Activated T-cell treated with anti-CD3 and anti-CD28 coated beads, Interleukin-2, amount 50 U/mL, for 24 hours (primary cell): ENCODE measurements around the gene PAXX.

Source experiments
- DNase-seq: peaks from one replicate; pipeline ENCODE4 v3.0.0-alpha.2; 2020
- H3K27ac Mint-ChIP-seq: 2 replicates; pipeline ENCODE4 v1.8.0; 2020; ENCODE audit warnings: mild to moderate bottlenecking, mixed read lengths
- H3K27me3 Mint-ChIP-seq: 2 replicates; pipeline ENCODE4 v1.8.0; 2020; ENCODE audit warnings: mixed read lengths
- H3K36me3 Mint-ChIP-seq: 2 replicates; pipeline ENCODE4 v1.8.0; 2020; ENCODE audit warnings: low read depth, mixed read lengths
- H3K4me1 Mint-ChIP-seq: 2 replicates; pipeline ENCODE4 v1.8.0; 2020; ENCODE audit warnings: low read depth, mixed read lengths
- H3K4me3 Mint-ChIP-seq: 2 replicates; pipeline ENCODE4 v1.8.0; 2020; ENCODE audit warnings: mild to moderate bottlenecking, moderate library complexity, mixed read lengths
- H3K9me3 Mint-ChIP-seq: 2 replicates; pipeline ENCODE4 v1.8.0; 2020; ENCODE audit warnings: mixed read lengths

Gene PAXX

GRCh38 chr9:137009217-137009616 lies 17.0 kb downstream of the PAXX start:
- H3K36me3 Mint-ChIP-seq = peaks cover 9% of the 10 kb centered on the region
- peaks cover 9% of the 10 kb centered on the region for H3K4me1 Mint-ChIP-seq
- no peaks in the 10 kb centered on the region for H3K9me3 Mint-ChIP-seq
- no peak overlapping the region for H3K27ac Mint-ChIP-seq
- H3K27me3 Mint-ChIP-seq = no peaks in the 10 kb centered on the region
- no peak for DNase-seq
- no peak overlapping the region for H3K4me3 Mint-ChIP-seq

GRCh38 chr9:137009938-137010732 lies 17.9 kb downstream of the PAXX start:
- no peak overlapping the region for H3K4me3 Mint-ChIP-seq
- DNase-seq = no peak
- H3K4me1 Mint-ChIP-seq = peaks cover 9% of the 10 kb centered on the region
- H3K9me3 Mint-ChIP-seq = no peaks in the 10 kb centered on the region
- H3K27me3 Mint-ChIP-seq = no peaks in the 10 kb centered on the region
- peaks cover 11% of the 10 kb centered on the region for H3K36me3 Mint-ChIP-seq
- no peak overlapping the region for H3K27ac Mint-ChIP-seq

- Mint-ChIP-seq H3K4me3 (no peak overlapping the region), H3K36me3 (peaks cover 13% of the 10 kb centered on the region), H3K27me3 (no peaks in the 10 kb centered on the region), H3K27ac (no peak overlapping the region), H3K9me3 (no peaks in the 10 kb centered on the region), H3K4me1 (peaks cover 5% of the 10 kb centered on the region)
- DNase-seq = no peak
These were observed 18.9 kb downstream of the PAXX start for GRCh38 chr9:137011156-137011555.

GRCh38 chr9:137011907-137012675 lies 19.9 kb downstream of the PAXX start:
- H3K9me3 Mint-ChIP-seq = no peaks in the 10 kb centered on the region
- no peaks in the 10 kb centered on the region for H3K27me3 Mint-ChIP-seq
- H3K36me3 Mint-ChIP-seq = peaks cover 17% of the 10 kb centered on the region
- DNase-seq = no peak
- H3K4me1 Mint-ChIP-seq = no peaks in the 10 kb centered on the region
- no peak overlapping the region for H3K4me3 Mint-ChIP-seq
- no peak overlapping the region for H3K27ac Mint-ChIP-seq

GRCh38 chr9:137012694-137013570 lies 20.7 kb downstream of the PAXX start:
- DNase-seq = no peak
- Mint-ChIP-seq H3K9me3 (no peaks in the 10 kb centered on the region), H3K4me1 (no peaks in the 10 kb centered on the region), H3K4me3 (no peak overlapping the region), H3K27me3 (no peaks in the 10 kb centered on the region), H3K36me3 (peaks cover 17% of the 10 kb centered on the region), H3K27ac (no peak overlapping the region)

GRCh38 chr9:137013571-137013940 lies 21.3 kb downstream of the PAXX start:
- no peaks in the 10 kb centered on the region for H3K27me3 Mint-ChIP-seq

GRCh38 chr9:137014166-137014565 lies 21.9 kb downstream of the PAXX start:
- Mint-ChIP-seq H3K36me3 (peaks cover 17% of the 10 kb centered on the region), H3K27ac (no peak overlapping the region), H3K9me3 (no peaks in the 10 kb centered on the region), H3K4me3 (no peak overlapping the region), H3K4me1 (no peaks in the 10 kb centered on the region), H3K27me3 (no peaks in the 10 kb centered on the region)
- no peak for DNase-seq

More at GRCh38 chr9:137013571-137013940, 21.3 kb downstream of the PAXX start:
- no peak for DNase-seq
- no peak overlapping the region for H3K27ac Mint-ChIP-seq
- no peaks in the 10 kb centered on the region for H3K4me1 Mint-ChIP-seq
- no peak overlapping the region for H3K4me3 Mint-ChIP-seq
- no peaks in the 10 kb centered on the region for H3K9me3 Mint-ChIP-seq
- H3K36me3 Mint-ChIP-seq = peaks cover 17% of the 10 kb centered on the region

GRCh38 chr9:137014776-137015539 lies 22.7 kb downstream of the PAXX start:
- no peaks in the 10 kb centered on the region for H3K9me3 Mint-ChIP-seq
- no peak overlapping the region for H3K27ac Mint-ChIP-seq
- H3K36me3 Mint-ChIP-seq = peaks cover 15% of the 10 kb centered on the region
- H3K27me3 Mint-ChIP-seq = no peaks in the 10 kb centered on the region
- no peak for DNase-seq
- H3K4me3 Mint-ChIP-seq = no peak overlapping the region
- no peaks in the 10 kb centered on the region for H3K4me1 Mint-ChIP-seq

GRCh38 chr9:137015540-137015930 lies 23.3 kb downstream of the PAXX start:
- no peaks in the 10 kb centered on the region for H3K4me1 Mint-ChIP-seq
- DNase-seq = no peak
- peaks cover 15% of the 10 kb centered on the region for H3K36me3 Mint-ChIP-seq
- no peak overlapping the region for H3K27ac Mint-ChIP-seq
- H3K27me3 Mint-ChIP-seq = no peaks in the 10 kb centered on the region
- no peak overlapping the region for H3K4me3 Mint-ChIP-seq
- H3K9me3 Mint-ChIP-seq = no peaks in the 10 kb centered on the region

- no peak for DNase-seq
- Mint-ChIP-seq H3K36me3 (peaks cover 15% of the 10 kb centered on the region), H3K27ac (no peak overlapping the region), H3K9me3 (no peaks in the 10 kb centered on the region), H3K4me3 (no peak overlapping the region), H3K27me3 (no peaks in the 10 kb centered on the region), H3K4me1 (no peaks in the 10 kb centered on the region)
These were observed 23.8 kb downstream of the PAXX start for GRCh38 chr9:137015976-137016375.

GRCh38 chr9:137016436-137016835 lies 24.2 kb downstream of the PAXX start:
- H3K4me3 Mint-ChIP-seq = no peak overlapping the region
- H3K4me1 Mint-ChIP-seq = no peaks in the 10 kb centered on the region
- H3K27me3 Mint-ChIP-seq = no peaks in the 10 kb centered on the region
- H3K9me3 Mint-ChIP-seq = no peaks in the 10 kb centered on the region
- no peak for DNase-seq
- no peak overlapping the region for H3K27ac Mint-ChIP-seq
- H3K36me3 Mint-ChIP-seq = peaks cover 15% of the 10 kb centered on the region

GRCh38 chr9:137017071-137017470 lies 24.8 kb downstream of the PAXX start:
- no peak overlapping the region for H3K27ac Mint-ChIP-seq
- no peak overlapping the region for H3K4me3 Mint-ChIP-seq
- H3K27me3 Mint-ChIP-seq = no peaks in the 10 kb centered on the region
- H3K36me3 Mint-ChIP-seq = peaks cover 13% of the 10 kb centered on the region
- H3K4me1 Mint-ChIP-seq = no peaks in the 10 kb centered on the region
- H3K9me3 Mint-ChIP-seq = no peaks in the 10 kb centered on the region
- no peak for DNase-seq

- Mint-ChIP-seq H3K27ac (no peak overlapping the region), H3K4me3 (no peak overlapping the region), H3K4me1 (no peaks in the 10 kb centered on the region), H3K27me3 (no peaks in the 10 kb centered on the region), H3K36me3 (peaks cover 9% of the 10 kb centered on the region), H3K9me3 (no peaks in the 10 kb centered on the region)
- no peak for DNase-seq
These were observed 25.7 kb downstream of the PAXX start for GRCh38 chr9:137017791-137018497.
